Measurements from ENCODE around the gene CD247. TPM values are rescaled to one million over a fixed set of nuclear protein-coding genes. Genes with fewer than 3 reads are reported as not detected.

Gene CD247
- total and polyA plus RNA-seq, 9 of the 15 experiments (the other 6 are each of a cell fraction or from before 2014, with no cell fraction given) = 0.08 to 0.42 (median 0.28) TPM; not detected in 5

DNA sequence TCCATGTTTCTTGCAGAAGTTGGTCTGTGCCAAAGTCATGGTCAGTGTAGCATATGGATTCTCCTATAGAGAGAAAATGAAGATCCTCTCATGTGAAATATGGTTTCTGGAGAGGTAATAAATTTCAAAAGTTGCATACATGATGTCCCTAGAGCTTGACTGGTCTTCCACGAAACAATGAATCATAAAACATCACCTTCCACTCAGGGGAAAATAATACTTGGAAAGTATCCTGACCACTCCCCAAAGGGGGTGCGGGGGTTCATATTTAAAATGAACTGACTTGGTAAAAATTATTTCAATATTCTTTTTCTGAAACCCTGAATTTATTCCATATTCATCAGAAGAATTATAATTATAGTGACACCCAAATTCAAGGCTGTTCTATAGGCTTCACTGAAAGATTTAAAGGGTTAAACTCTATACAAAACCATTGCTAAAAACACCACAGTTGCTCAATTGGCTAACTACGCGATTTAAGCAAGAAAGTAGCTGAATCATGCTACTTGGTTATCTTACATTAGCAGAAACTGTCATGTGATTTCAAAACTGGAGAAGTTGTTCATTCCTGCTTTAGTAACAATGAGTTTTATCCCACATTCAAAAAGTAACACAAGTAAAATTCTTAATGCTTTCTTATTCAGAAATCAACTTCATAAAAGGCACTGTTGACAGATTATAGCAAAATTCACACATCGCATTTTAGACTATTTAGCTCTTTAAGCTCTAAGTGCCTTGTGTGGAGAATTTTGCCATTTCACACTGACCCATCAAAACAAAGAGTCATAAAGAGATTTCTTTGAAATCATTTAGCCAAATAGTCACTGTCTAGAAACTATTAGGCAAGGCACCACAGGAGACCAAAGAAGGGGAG lies 30.0 kb upstream of the CD247 start (continued):
- TF ChIP-seq FOXJ2 (tag; IDR thresholded peaks at IDR 0.05) (peak; percentile 78), HDAC1 (IDR thresholded peaks at IDR 0.05) (peak in 1 of 2 experiments; percentile 66; a peak in 2 of 4 replicates), ZNF277 (CRISPR knock-in tag; IDR thresholded peaks at IDR 0.05; ENCODE audit: borderline replicate concordance) (no peak), PREB (CRISPR knock-in tag; IDR thresholded peaks at IDR 0.05) (no peak), MAFK (IDR thresholded peaks at IDR 0.05; ENCODE audit: low read length) (peak; percentile 97), RBM39 (optimal IDR thresholded peaks at IDR 0.05; ENCODE audit: low read depth, low read length) (no peak), CTCFL (IDR thresholded peaks at IDR 0.05; ENCODE audit: borderline replicate concordance, insufficient read depth, low read depth, low read length, poor library complexity, severe bottlenecking) (no peak), FOS (IDR thresholded peaks at IDR 0.05; ENCODE audit: extremely low read depth, insufficient read length) (no peak), MEF2D (tag; conservative IDR thresholded peaks at IDR 0.05; ENCODE audit: low read depth) (no peak), ZNF57 (CRISPR knock-in tag; IDR thresholded peaks at IDR 0.05) (no peak), ZNF347 (CRISPR knock-in tag; IDR thresholded peaks at IDR 0.05; ENCODE audit: low read depth) (no peak), TCF3 (CRISPR knock-in tag; IDR thresholded peaks at IDR 0.05) (peak; percentile 86), SPI1 (IDR thresholded peaks at IDR 0.05; ENCODE audit: borderline replicate concordance, low read depth, low read length) (no peak), HMGN3 (IDR thresholded peaks at IDR 0.05; ENCODE audit: borderline replicate concordance, extremely low read depth, insufficient read length, low read depth, low read length) (no peak), HNRNPLL (IDR thresholded peaks at IDR 0.05; ENCODE audit: low read depth, low read length, poor library complexity, severe bottlenecking) (no peak), LEF1 (IDR thresholded peaks at IDR 0.05) (peak; percentile 98), CBFA2T3 (IDR thresholded peaks at IDR 0.05) (peak; percentile 92), NFIX (CRISPR knock-in tag; IDR thresholded peaks at IDR 0.05; ENCODE audit: low read depth) (no peak), HDAC3 (IDR thresholded peaks at IDR 0.05; ENCODE audit: borderline replicate concordance, partially characterized antibody) (peak; percentile 75), XRCC5 (IDR thresholded peaks at IDR 0.05; ENCODE audit: low read depth, low read length) (no peak)
- TF ChIP-seq, protein P1, sequence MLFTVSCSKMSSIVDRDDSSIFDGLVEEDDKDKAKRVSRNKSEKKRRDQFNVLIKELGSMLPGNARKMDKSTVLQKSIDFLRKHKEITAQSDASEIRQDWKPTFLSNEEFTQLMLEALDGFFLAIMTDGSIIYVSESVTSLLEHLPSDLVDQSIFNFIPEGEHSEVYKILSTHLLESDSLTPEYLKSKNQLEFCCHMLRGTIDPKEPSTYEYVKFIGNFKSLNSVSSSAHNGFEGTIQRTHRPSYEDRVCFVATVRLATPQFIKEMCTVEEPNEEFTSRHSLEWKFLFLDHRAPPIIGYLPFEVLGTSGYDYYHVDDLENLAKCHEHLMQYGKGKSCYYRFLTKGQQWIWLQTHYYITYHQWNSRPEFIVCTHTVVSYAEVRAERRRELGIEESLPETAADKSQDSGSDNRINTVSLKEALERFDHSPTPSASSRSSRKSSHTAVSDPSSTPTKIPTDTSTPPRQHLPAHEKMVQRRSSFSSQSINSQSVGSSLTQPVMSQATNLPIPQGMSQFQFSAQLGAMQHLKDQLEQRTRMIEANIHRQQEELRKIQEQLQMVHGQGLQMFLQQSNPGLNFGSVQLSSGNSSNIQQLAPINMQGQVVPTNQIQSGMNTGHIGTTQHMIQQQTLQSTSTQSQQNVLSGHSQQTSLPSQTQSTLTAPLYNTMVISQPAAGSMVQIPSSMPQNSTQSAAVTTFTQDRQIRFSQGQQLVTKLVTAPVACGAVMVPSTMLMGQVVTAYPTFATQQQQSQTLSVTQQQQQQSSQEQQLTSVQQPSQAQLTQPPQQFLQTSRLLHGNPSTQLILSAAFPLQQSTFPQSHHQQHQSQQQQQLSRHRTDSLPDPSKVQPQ (CRISPR knock-in tag; IDR thresholded peaks at IDR 0.05; ENCODE audit: borderline replicate concordance) = no peak
